Activated CD8-positive, alpha-beta memory T cell treated with anti-CD3 and anti-CD28 coated beads, Interleukin-2, amount 50 U/mL, for 1 hour (primary cell): ENCODE data around the gene UGGT2.
"Not testable (repeated sequence)": the region's sequence is repeated elsewhere in the genome, so short reads cannot be mapped to it uniquely, and the experiment has no call there.

Source experiments
- DNase-seq: peaks from one replicate; pipeline ENCODE4 v3.0.0-alpha.2; 2020; ENCODE audit errors: extremely low read depth

The UGGT2 gene

DNA sequence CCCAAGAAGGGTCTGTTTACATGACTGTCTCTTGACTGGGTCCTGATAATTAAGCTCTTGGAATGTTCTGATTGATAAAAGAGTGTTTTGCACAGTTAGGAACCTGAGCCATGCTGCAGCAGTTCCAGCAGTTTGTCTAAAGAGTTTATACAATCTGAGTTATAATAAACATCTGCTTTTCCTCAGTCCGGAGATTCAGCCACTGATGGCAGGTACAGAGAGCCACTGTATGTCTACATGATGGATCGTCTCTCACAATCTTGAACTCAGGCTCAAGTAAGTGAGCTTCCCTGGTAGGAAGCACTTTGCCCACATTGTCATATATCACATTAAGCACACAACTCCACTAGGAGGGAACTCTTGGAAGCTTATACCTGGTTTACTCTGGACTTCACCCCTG is 84.3 kb downstream of the UGGT2 start:
- no peak for DNase-seq

- no peak for DNase-seq
These were observed 95.9 kb downstream of the UGGT2 start for GRCh38 chr13:95957331-95957730.

DNA sequence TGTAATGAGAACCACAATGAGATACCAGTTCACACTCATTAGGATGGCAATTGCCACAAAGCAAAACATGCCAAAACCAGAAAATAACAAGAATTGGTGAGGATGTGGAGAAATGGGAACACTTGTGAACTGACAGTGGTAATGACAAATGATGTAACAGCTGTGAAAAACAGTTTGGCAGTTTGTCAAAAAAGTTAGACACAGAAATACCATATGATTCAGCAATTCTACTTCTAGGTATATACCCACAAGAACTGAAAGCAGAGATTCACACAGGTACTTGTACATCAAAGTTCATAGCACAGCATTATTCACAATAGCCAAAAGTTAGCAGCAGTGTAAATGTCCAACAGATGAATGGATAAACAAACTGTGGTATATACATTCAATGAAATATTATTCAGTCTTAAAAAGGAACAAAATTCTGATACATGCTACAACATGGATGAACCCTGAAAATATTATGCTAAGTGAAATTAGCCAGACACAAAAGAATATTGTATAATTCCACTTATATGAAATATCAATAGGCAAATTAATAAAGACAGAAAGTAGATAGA is 96.5 kb downstream of the UGGT2 start:
- no peak for DNase-seq

- DNase-seq, result no peak
These were observed 97.5 kb downstream of the UGGT2 start for GRCh38 chr13:95955719-95956118.

GRCh38 chr13:95955255-95955654 is 97.9 kb downstream of the UGGT2 start:
- DNase-seq, result no peak

DNA sequence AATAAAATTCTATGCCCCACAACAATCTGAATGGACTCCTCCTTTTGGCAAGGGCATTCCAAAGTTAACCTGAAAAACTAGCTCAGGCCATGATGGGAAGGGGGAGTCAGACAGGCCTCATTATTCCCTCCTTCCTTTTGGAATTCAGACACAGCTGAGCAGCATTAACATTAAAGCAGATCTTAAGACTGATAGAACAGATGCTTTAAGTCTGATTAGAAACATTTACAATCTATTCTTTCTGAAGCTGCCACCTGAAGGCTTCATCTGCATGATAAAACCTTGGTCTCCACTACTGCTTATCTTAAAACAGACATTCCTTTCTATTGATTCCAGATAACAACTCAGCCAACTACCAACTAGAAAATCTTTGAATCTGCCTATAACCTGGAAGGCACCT is 98.9 kb downstream of the UGGT2 start:
- no peak for DNase-seq

DNA sequence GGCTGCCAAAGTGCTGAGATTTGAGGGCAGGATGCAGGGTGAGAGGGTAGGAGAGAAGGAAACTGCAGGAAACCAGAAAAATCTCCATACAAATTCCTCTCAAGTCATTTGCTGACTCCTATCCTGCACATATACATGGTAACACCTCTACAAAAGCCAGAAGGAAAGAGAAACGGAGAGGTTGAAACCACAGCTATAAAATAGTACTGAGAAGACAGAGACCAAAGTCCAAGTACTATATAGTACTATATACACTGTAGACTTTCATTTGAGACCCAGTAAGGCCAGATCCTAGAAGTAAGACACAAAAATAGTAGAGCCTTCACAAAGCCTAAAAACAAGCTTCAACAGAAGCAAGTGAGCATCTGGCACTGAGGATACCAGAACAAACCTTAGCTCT is 103.1 kb downstream of the UGGT2 start:
- no peak for DNase-seq

DNA sequence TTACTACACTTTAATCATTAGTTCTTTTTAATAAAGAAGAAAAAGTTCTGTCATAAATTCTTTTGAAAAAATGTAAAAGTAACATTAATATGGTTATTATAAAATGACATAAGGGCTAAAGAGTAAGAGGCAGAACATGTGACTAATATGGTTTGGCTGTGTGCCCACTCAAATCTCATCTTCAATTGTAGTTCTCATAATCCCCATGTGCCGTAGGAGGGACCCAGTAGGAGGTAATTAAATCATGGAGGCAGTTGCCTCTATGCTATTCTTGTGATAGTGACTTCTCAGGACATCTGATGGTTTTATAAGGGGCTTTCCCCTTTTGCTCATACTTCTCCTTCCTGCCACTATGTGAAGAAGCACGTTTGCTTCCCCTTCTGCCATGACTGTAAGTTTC is 104.5 kb downstream of the UGGT2 start:
- DNase-seq, result no peak

DNA sequence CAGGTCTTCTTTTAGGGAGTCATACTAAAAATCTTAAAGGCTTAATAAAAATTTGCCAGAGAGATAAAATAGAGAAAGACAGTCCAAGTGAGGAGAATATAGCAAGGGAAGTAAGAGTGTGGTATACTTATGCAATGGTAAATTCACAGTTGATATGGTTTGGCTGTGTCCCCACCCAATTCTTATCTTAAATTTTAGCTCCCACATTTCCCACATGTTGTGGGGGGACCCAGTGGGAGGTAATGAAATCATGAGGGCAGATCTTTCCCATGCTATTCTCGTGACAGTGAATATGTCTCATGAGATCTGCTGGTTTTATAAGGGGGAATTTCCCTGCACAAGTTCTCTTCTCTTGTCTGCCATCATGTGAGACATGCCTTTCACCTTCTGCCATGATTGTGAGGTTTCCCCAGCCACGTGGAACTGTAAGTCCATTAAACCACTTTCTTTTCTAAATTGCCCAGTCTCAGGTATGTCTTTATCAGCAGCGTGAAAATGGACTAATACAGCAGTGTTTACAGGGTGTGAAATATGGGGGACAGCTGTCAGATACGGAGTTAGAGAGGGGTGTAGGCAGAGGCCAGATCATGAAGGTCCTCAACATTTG is 115.4 kb downstream of the UGGT2 start:
- DNase-seq, result no peak

DNA sequence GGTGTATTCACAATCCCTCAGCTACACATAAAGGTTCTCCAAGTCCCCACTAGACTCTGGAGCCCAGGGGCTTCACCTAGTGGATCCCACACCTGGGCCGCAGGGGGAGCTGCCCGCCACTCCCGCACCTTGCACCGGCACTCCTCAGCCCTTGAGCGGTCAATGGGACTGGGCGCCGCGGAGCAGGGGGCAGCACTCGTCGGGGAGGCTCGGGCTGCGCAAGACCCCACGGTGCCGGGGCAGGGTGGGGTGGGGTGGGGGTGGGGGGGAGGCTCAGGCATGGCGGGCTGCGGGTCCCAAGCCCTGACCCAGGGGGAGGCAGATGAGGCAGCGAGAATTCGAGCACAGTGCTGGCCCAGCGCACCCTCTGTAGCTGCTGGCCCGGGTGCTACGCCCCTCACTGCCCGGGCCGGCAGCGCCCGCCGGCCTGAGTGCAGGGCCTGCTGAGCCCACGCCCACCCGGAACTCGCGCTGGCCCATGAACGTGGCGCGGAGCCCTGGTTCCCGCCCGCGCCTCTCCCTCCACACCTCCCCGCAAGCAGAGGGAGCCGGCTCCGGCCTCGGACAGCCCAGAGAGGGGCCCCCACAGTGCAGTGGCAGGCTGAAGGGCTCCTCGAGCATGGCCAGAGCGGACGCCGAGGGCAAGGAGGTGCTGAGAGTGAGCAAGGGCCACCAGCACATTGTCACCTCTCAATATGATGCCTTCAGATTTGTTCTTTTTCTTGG is 121.7 kb downstream of the UGGT2 start:
- no peak for DNase-seq

DNA sequence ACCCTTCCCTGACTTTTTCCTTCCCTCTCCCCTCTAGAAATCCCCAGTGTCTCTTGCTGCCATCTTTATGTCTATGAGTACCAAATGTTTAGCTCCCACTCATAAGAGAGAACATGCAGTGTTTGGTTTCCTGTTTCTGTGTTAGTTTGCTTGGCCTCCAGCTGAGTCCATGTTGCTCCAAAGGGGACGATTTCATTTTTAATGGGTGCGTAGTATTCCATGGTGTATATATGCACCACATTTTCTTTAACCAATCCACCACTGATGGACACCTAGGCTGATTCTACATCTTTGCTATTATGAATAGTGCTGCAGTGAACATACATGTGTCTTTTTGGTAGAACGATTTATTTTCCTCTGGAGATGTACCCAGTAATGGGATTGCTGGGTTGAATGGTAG is 123.8 kb downstream of the UGGT2 start:
- no peak for DNase-seq

- not testable (repeated sequence) for DNase-seq
These were observed 124.8 kb downstream of the UGGT2 start for GRCh38 chr13:95928367-95928906.

- DNase-seq, result no peak
These were observed 127.0 kb downstream of the UGGT2 start for GRCh38 chr13:95926231-95926630.

- DNase-seq, result no peak
These were observed 128.7 kb downstream of the UGGT2 start for GRCh38 chr13:95924389-95924994.

DNA sequence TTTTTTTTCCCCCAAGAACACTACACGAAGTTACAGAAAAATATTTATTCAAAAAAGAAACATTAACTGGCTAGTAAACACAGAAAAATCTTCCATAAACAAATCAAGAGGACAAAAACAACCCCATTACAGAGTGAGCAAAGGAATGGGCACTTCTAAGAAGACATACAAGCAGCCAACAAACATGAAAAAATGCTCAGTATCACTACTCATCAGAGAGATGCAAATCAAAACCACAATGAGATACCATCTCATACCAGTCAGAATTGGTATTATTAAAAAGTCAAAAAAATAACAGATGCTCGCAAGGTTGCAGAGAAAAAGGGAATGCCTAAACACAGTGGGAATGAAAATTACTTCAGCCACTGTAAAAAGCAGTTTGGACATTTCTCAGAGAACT is 131.7 kb downstream of the UGGT2 start:
- DNase-seq, result no peak

DNA sequence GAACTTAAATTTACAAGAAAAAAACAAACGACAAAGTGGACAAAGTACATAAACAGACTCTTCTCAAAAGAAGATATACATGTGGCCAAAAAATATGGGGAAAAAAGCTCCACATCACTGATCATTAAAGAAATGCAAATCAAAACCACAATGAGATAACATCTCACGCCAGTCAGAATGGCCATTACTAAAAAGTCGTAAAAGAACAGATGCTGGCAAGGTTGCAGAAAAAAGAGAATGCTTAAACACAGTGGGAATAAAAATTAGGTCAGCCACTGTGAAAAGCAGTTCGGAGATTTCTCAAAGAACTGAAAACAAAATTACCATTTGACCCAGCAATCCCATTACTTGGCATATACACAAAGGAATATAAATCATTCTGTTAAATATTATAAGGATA is 132.7 kb downstream of the UGGT2 start:
- no peak for DNase-seq

DNA sequence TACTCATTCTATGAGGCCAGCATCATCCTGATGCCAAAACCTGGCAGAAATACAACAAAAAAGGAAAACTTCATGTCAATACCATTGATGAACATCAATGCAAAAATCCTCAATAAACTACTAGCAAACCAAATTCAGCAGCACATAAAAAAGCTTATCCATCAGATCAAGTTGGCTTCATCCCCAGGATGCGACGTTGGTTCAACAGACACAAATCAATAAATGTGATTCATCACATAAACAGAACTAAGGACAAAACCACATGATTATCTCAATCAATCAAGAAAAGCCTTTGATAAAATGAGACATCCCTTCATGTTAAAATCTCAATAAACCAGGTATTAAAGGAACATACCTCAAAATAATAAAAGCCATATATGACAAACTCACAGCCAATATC is 134.3 kb downstream of the UGGT2 start:
- DNase-seq, result no peak

GRCh38 chr13:95914991-95915501 is 138.2 kb downstream of the UGGT2 start:
- DNase-seq, result no peak

- no peak for DNase-seq
These were observed 146.2 kb downstream of the UGGT2 start for GRCh38 chr13:95906999-95907398.

DNA sequence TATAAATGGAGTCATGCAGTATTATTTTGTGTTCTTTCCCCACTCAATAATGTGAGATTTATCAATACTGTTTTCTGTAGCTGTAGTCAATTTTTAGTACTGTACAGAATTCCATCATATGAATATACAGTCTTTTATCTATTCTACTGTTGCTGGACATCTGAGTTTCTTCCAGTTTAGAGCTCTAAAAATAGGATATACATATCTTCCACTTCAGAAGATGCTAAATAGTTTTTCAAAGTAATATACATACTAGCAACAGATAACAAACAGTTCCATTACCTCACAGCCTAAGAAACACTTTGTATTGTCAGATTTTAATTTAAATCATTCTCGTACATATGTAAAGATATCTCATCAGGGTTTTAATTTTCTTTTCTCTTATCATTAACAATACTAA is 149.6 kb downstream of the UGGT2 start:
- no peak for DNase-seq

DNA sequence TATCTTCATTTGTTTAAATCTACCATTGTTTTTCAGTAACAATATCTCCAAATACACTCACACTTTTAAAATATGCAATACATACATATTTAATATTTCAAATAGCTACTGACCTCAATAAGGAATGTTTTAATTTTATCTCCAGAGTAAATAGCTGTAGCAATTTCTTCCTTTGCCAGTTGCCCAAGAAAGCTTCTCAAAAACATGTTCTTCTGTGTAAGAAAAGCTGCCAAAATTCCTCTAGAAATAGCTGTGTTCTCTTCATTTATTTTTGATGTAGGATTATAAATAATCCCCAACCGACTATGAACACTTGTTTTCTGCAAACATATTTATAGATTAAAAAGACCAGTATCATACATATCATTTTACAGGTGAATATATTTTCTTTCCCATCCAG is 150.5 kb downstream of the UGGT2 start:
- no peak for DNase-seq

DNA sequence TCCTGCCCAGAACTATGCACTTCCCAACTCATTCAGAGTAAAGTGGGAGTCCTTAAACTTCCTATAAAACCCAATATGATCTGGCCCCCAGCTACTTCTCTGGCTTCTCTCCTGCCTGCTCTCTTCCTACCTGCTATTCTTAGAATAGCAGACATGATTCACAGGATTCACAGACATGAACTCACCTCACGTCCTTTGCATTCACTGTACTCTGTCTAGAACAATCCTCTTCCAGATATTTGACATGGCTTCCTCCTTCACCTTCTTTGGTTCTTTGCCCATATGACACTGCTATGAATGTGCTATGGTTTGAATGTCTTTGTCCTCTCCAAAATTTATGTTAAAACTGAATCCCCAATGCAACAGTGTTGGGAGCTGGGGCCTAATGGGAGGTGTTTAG is 154.9 kb downstream of the UGGT2 start:
- DNase-seq, result no peak

GRCh38 chr13:95896301-95896700 is 156.9 kb downstream of the UGGT2 start:
- no peak for DNase-seq
